ENCODE results near the gene DUS2.
A peak's percentile ranks its signal among the peaks of the same experiment; 100 is the strongest.

Gene DUS2

GRCh38 chr16:68041783-68042182 lies 18.7 kb downstream of the DUS2 start:
- DNase-seq (ENCODE audit: low read depth in 1 of 2, low spot score in 1 of 2): no peak

DNA sequence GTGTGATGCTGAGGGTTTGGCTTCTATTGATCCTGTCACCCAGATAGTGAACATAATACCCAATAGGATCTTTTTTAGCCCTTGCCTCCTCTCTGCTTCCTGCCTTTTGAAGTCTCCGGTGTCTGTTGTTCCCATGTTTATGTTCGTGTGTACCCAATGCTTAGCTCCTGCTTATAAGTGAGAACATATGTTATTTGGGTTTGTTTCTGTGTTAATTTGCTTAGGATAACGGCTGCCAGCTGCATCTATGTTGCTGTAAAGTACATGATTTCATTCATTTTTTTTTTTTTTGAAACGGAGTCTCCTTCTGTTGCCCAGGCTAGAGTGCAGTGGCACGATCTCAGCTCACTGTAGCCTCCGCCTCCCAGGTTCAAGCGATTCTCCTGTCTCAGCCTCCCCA lies 23.0 kb downstream of the DUS2 start:
- no peak for DNase-seq (ENCODE audit: low read depth in 1 of 2, low spot score in 1 of 2)

DNA sequence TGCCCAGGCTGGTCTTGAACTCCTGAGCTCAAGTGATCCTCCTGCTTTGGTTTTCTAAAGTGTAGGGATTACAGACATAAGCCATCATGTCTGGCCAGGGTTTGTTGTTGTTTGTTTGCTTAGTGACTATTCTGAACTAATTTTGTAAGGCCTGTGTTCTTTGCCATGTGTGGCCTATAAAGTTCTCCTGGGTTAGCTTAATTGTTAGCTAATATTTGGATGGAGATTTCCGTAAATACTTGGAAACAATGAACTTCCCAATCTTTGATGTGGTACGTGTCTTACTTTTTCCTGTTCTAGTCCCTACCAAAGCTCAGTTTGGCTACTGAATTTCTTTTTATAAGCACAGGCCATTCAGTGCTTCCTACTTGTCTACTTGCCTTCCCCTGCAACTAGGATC lies 24.9 kb downstream of the DUS2 start:
- no peak for DNase-seq (ENCODE audit: low read depth in 1 of 2, low spot score in 1 of 2)

- no peak for DNase-seq (ENCODE audit: low read depth in 1 of 2, low spot score in 1 of 2)
These were observed 26.4 kb downstream of the DUS2 start for GRCh38 chr16:68049449-68049848.

- no peak for DNase-seq (ENCODE audit: low read depth in 1 of 2, low spot score in 1 of 2)
These were observed 32.3 kb downstream of the DUS2 start for GRCh38 chr16:68055395-68055794.

DNA sequence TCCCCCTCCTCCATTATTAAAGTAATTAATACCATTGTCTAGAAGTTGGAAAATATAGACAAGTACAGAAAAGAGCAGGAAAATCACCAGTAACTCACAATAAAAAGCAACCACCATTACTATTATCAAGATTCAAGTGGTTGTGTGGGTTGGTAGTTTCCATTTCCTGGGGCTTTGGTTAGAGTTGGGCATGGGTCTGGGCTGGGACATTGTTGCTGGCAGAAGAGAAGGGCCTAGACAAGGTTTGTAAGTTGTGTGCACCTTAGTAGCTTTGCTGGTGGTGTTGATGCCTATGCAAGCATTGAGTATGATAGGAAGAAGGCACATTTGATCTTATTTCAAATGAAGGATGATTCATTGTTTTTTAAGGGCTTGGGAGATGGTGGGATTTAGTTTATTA lies 36.7 kb downstream of the DUS2 start:
- DNase-seq (ENCODE audit: low read depth in 1 of 2, low spot score in 1 of 2): no peak

DNA sequence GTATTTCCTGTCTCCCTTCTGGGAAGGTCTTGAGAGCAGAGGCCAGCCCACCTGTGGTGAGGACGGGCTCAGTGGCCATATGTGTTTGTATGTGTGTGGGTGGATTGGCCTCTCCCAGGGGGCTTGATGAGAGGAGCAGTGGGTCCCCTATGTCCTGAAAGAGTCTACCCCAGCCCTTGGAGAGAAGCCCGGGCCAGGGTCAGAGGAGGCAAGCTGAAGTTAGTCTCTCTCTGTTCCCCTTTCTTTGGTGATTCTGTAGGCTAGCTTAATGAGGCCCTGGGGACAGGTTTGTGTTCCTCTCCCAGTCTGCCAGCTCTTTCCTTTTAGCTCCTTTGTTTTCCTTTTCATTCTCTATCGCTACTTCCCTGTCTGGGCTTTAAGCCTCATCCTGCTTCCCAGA lies 38.3 kb downstream of the DUS2 start:
- no peak for DNase-seq (ENCODE audit: low read depth in 1 of 2, low spot score in 1 of 2)

DNA sequence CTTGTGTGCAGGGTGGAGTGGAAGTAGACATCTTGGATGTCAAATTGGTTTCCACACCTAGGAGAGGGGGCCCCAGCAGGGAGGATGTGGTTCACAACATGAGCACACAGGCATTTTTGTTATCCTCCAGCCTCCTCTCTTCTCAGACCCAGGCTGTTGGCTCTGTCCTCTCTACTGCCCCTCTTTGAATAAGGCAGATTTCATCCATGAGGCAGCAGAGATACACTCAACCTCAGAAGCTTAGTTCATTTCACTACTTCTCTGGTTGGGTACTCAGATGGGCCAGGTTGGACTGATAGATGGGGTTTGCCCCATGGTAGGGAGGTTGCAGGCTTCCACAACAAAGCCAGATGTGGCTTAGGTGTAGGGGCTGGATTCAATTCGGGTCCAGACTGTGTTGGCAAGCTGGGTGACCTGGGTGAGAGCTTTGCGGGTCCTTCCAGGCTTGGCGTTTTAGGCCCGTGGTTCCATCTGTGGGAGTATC lies 39.9 kb downstream of the DUS2 start:
- no peak for DNase-seq (ENCODE audit: low read depth in 1 of 2, low spot score in 1 of 2)

DNA sequence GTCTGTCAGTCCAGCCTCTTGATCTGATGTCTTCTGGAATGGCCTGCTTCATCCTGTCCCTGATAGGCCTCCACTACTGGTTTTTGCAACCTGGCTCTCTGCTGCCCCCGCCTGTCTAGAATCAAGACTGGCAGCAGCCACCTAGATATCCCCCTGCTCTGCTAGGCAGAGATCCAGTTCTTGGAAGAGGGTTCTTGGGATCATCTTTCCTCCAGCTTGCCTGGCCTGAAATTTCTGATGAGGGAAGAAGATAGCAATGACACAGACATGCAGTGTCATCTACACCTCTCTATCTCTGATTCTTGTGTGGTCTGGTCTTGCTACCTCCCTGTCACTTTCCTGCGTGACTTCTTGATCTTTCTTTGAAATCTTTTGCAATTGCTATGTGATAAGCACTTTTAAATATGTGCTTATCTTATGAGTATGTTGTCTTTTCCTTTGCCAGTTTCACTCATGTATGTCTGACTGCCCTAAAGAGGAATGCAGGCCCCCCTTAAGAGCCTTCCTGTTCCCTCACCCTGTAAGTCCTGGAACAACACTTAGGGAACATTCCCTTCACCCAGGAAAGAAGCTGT lies 41.8 kb downstream of the DUS2 start:
- peak; percentile 38 to 44 for DNase-seq (ENCODE audit: low read depth in 1 of 2, low spot score in 1 of 2)

GRCh38 chr16:68065716-68066305 lies 42.7 kb downstream of the DUS2 start:
- DNase-seq (ENCODE audit: low read depth in 1 of 2, low spot score in 1 of 2): no peak

GRCh38 chr16:68066763-68067162 lies 43.7 kb downstream of the DUS2 start:
- no peak for DNase-seq (ENCODE audit: low read depth in 1 of 2, low spot score in 1 of 2)

DNA sequence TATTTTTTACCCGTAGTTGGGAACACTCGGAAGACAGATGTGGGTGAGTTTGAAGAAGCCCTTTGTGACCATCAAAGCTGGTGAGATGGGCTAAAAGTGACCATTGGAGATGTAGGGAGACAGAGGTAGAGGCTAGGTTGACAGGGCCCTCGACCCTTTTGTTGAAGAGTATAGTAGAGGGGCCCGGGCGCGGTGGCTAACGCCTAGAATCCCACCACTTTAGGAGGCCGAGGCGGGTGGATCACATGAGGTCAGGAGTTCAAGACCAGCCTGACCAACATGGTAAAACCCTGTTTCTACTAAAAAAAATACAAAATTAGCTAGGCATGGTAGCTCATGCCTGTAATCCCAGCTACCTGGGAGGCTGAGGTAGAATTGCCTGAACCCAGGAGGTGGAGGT lies 45.8 kb downstream of the DUS2 start:
- DNase-seq (ENCODE audit: low read depth in 1 of 2, low spot score in 1 of 2): no peak

DNA sequence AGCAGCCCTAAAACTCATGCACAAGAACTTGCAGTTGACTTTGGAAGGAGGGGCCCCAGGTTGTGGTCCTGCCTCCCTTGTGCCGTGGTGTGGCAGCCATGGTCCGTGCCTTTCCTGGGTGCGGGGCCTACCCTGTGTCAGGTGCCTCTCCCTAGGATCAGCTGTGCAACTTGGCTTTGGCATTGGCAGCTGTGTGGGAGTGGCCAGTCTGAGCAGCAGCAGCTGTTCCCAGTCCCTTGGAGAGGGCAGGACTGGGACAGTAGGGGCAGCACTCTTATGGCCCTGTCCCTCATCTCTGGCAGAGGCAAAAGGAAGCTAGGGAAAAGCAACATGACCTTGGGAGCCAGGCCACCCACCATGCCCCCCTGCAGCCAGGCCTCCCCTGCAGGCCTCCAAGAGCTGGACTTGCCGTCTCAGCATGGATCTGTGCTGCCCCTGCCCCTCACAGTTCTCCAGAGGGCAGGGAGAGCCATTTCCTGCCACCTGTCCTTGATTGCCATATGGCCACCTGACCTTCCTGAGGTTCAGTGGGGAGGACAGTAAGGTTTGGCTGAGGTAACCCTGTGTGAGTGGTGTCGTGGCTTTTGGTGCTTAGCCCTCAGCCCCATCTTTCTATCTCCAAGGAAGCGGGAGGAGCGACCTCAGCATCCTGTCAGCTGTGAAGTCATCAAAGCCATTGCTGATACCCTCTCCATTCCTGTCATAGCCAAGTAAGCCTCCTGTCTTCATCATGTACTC lies 46.6 kb downstream of the DUS2 start:
- DNase-seq (ENCODE audit: low read depth in 1 of 2, low spot score in 1 of 2): no peak

DNA sequence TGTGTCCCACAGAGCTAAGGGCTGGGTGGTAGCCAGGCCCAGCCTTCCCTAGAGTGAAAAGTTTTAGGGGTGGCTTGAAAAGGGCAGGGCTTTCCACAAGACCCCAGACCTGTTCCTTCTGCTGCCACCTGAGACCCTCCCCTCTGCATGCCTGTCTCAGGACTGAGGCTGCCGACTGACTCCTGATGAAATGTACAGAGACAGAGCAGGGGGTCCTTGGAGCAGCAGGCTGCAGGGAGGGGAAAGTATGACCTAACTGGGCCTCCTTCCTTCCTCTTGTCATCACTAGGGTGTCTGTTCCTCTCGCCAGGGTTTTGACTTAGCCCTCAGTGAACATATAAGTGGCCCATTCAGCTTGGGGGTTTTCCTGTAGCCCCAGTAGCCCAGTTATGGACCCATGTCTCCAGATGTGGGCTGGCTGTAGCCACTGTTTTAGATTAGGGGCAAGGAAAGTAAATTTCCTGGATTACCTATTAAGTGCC lies 47.2 kb downstream of the DUS2 start:
- no peak for DNase-seq (ENCODE audit: low read depth in 1 of 2, low spot score in 1 of 2)

- DNase-seq (ENCODE audit: low read depth in 1 of 2, low spot score in 1 of 2): no peak
These were observed 47.9 kb downstream of the DUS2 start for GRCh38 chr16:68070806-68071517.

DNA sequence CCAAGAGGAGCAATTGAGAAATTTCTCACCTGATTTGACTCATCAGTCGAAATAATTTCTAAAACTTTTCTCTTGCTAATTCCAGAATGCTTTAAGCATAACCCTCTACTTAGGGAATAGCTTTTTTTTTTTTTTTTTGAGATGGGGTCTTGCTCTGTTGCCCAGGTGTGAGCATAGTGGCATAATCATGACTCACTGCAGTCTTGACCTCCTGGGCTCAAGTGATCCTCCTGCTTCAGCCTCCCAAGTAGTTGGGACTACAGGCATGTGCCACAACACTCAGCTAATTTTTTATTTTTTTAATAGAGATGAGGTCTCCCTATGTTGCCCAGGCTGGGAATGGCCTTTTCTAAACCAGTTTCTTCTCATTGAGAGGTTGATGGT lies 48.4 kb downstream of the DUS2 start:
- DNase-seq (ENCODE audit: low read depth in 1 of 2, low spot score in 1 of 2): no peak

- no peak for DNase-seq (ENCODE audit: low read depth in 1 of 2, low spot score in 1 of 2)
These were observed 49.1 kb downstream of the DUS2 start for GRCh38 chr16:68072038-68072695.

- no peak for DNase-seq (ENCODE audit: low read depth in 1 of 2, low spot score in 1 of 2)
These were observed 51.0 kb downstream of the DUS2 start for GRCh38 chr16:68073902-68074760.

GRCh38 chr16:68074850-68075555 lies 51.9 kb downstream of the DUS2 start:
- DNase-seq (ENCODE audit: low read depth in 1 of 2, low spot score in 1 of 2): peak in 1 of 2 donors; percentile 28

DNA sequence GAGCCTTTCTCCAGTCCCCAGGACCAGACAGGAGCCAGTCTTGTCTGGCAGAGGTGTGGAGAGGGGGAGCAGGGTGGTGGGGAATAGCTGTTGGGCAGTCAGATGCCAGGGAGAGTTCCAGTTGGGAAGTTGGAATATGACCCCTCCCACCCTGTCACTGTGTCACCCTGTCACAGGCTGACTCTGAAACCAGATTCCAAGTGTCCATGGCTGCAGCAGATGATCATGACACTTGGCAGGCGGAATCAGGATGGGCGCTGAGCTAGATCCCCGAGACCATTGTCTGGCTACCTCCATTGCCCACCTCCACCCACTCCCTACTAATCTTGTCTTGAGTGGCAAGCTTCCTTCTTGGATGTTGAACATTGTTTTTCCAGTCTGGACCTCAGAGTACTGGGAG lies 52.9 kb downstream of the DUS2 start:
- no peak for DNase-seq (ENCODE audit: low read depth in 1 of 2, low spot score in 1 of 2)

Measured in activated T-helper 1 cell treated with anti-CD3 and anti-CD28 coated beads, Interleukin-2, amount 50 U/mL, for 16 hours (primary cell).